Spleen (tissue), 7 donors: ENCODE measurements around the gene MEFV.

Experiments used
- CTCF ChIP-seq, 11 experiments: fragments of 200-600 bp in 7 of 11; fragments of 450-650 bp in 4 of 11; sonication (generic) in 4 of 11; IDR thresholded peaks in 8 of 11; conservative IDR thresholded peaks in 3 of 11; 1 replicate in 7 of 11; 2 replicates in 4 of 11; pipeline versions ENCODE4 v1.4.0 to v1.8.0; 2016 to 2021; ENCODE audit warnings: antibody characterized with exemption in 11 of 11, inconsistent platforms in 4 of 11, mild to moderate bottlenecking in 1 of 11
- POLR2A ChIP-seq, 3 donors: fragments of 450-650 bp; IDR thresholded peaks; one replicate each; pipeline ENCODE4 v1.5.1; 2017; ENCODE audit warnings: antibody characterized with exemption in 3 of 3, mild to moderate bottlenecking in 1 of 3
- donor health status: DM: no; HTN: no; CAD: no; lungs with moderate emphysema.
- donor health status: DM: no; HTN: no; CAD: no.
- donor health status: DM: no; HTN: no; CAD: no.

GRCh38 chr16:3248596-3248995 lies 7.8 kb downstream of the MEFV start:
- TF ChIP-seq CTCF (IDR thresholded peaks at IDR 0.05 in 8 of 11, conservative IDR thresholded peaks at IDR 0.05 in 3 of 11) (no peak), POLR2A (IDR thresholded peaks at IDR 0.05) (no peak)
